ENCODE data around the gene RAVER1. TPM values are rescaled to one million over a fixed set of nuclear protein-coding genes. Genes with fewer than 3 reads are reported as not detected.

RAVER1 gene
- total and polyA plus RNA-seq, 9 of the 15 experiments (the other 6 are each of a cell fraction or from before 2014, with no cell fraction given): 0.06 to 113 (median 7.0) TPM

DNA sequence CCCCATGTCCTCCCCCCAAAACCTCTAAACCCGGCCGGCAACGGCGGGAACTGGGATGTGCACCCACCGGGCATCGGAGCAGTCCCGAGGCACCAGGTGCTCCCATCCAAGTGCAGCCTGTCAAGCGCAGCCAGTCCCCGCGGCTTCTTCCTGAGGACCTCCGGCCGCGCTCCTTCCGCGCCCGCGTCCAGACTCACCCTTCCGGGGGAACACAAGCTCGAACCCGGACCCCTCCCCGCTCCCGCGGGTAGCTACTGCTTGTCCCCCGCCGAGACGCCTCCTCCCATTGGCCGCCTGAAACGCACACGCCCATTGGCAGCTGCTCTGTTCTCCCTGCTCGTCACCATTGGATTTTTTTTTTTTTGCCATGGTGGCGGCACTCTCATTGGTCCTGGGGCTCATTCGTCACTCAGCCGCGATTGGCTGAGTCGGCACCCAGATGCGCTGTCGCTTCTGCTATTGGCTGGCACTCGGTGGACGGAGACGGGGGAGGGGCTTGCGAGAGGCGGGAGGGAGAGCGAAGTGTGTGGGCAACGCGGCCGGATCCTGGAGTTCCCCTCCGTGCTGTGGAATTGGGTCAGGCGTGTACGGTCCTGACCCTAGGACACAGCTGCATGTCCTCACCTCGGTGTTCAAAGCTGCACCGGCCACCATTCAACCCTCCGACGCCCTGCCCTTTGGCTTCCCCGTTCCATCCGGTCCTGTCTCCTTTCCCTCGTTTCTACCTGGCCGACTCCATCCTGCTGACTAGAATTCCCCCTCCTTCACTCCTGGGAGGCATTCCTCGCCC, 47.2 kb upstream of the RAVER1 start, which contains the start of gene TYK2 (continued):
- peak; percentile 88 for TF ChIP-seq E2F8 (IDR thresholded peaks at IDR 0.05; ENCODE audit: low read depth, partially characterized antibody)
- no peak for TF ChIP-seq ZNF764 (CRISPR knock-in tag; IDR thresholded peaks at IDR 0.05; ENCODE audit: low read depth)
- TF ChIP-seq, protein P1, sequence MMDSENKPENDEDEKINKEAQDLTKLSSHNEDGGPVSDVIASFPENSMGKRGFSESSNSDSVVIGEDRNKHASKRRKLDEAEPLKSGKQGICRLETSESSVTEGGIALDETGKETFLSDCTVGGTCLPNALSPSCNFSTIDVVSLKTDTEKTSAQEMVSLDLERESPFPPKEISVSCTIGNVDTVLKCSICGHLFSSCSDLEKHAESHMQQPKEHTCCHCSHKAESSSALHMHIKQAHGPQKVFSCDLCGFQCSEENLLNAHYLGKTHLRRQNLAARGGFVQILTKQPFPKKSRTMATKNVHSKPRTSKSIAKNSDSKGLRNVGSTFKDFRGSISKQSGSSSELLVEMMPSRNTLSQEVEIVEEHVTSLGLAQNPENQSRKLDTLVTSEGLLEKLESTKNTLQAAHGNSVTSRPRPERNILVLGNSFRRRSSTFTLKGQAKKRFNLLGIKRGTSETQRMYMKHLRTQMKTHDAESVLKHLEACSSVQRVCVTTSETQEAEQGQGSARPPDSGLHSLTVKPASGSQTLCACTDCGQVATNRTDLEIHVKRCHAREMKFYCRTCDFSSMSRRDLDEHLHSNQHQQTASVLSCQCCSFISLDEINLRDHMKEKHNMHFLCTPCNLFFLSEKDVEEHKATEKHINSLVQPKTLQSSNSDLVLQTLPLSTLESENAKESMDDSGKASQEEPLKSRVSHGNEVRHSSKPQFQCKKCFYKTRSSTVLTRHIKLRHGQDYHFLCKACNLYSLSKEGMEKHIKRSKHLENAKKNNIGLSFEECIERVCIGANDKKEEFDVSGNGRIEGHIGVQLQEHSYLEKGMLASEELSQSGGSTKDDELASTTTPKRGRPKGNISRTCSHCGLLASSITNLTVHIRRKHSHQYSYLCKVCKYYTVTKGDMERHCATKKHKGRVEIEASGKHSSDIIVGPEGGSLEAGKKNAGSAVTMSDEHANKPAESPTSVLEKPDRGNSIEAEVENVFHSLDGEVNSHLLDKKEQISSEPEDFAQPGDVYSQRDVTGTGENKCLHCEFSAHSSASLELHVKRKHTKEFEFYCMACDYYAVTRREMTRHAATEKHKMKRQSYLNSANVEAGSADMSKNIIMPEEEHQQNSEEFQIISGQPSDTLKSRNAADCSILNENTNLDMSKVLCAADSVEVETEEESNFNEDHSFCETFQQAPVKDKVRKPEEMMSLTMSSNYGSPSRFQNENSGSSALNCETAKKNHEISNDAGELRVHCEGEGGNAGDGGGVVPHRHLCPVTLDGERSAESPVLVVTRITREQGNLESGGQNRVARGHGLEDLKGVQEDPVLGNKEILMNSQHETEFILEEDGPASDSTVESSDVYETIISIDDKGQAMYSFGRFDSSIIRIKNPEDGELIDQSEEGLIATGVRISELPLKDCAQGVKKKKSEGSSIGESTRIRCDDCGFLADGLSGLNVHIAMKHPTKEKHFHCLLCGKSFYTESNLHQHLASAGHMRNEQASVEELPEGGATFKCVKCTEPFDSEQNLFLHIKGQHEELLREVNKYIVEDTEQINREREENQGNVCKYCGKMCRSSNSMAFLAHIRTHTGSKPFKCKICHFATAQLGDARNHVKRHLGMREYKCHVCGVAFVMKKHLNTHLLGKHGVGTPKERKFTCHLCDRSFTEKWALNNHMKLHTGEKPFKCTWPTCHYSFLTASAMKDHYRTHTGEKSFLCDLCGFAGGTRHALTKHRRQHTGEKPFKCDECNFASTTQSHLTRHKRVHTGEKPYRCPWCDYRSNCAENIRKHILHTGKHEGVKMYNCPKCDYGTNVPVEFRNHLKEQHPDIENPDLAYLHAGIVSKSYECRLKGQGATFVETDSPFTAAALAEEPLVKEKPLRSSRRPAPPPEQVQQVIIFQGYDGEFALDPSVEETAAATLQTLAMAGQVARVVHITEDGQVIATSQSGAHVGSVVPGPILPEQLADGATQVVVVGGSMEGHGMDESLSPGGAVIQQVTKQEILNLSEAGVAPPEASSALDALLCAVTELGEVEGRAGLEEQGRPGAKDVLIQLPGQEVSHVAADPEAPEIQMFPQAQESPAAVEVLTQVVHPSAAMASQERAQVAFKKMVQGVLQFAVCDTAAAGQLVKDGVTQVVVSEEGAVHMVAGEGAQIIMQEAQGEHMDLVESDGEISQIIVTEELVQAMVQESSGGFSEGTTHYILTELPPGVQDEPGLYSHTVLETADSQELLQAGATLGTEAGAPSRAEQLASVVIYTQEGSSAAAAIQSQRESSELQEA (IDR thresholded peaks at IDR 0.05; ENCODE audit: low read depth): no peak
- no peak for TF ChIP-seq MYBL2 (IDR thresholded peaks at IDR 0.05; ENCODE audit: low read depth)
- no peak for TF ChIP-seq MYBL2 (CRISPR knock-in tag; IDR thresholded peaks at IDR 0.05; ENCODE audit: borderline replicate concordance)
- peak; percentile 74 for TF ChIP-seq MAX (CRISPR knock-in tag; IDR thresholded peaks at IDR 0.05)
- no peak for TF ChIP-seq MITF (IDR thresholded peaks at IDR 0.05)
- no peak for TF ChIP-seq BDP1 (IDR thresholded peaks at IDR 0.05; ENCODE audit: insufficient read depth, insufficient read length)
- TF ChIP-seq, protein P2, sequence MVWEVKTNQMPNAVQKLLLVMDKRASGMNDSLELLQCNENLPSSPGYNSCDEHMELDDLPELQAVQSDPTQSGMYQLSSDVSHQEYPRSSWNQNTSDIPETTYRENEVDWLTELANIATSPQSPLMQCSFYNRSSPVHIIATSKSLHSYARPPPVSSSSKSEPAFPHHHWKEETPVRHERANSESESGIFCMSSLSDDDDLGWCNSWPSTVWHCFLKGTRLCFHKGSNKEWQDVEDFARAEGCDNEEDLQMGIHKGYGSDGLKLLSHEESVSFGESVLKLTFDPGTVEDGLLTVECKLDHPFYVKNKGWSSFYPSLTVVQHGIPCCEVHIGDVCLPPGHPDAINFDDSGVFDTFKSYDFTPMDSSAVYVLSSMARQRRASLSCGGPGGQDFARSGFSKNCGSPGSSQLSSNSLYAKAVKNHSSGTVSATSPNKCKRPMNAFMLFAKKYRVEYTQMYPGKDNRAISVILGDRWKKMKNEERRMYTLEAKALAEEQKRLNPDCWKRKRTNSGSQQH (CRISPR knock-in tag; IDR thresholded peaks at IDR 0.05): peak; percentile 5; the same call in 1 of the 2 replicates
- no peak for TF ChIP-seq ZNF23 (CRISPR knock-in tag; IDR thresholded peaks at IDR 0.05)
- TF ChIP-seq ZBTB12 (CRISPR knock-in tag; IDR thresholded peaks at IDR 0.05): peak; percentile 80

All from K562 (cell line).